HEK293T (cell line): ENCODE results near the gene STK25.

Source experiments
- FOXA1 ChIP-seq: fragments of 450-650 bp; IDR thresholded peaks from 2 replicates; pipeline ENCODE4 v1.6.1; 2016; ENCODE audit warnings: mild to moderate bottlenecking
- FOXM1 ChIP-seq: fragments of 450-650 bp; IDR thresholded peaks from 2 replicates; pipeline ENCODE4 v1.6.1; 2017; ENCODE audit warnings: mild to moderate bottlenecking, borderline replicate concordance
- LEF1 ChIP-seq: fragments of 450-650 bp; IDR thresholded peaks from 2 replicates; pipeline ENCODE4 v1.6.1; 2017; ENCODE audit warnings: mild to moderate bottlenecking, borderline replicate concordance
- NFRKB ChIP-seq: fragments of 450-650 bp; IDR thresholded peaks from 2 replicates; pipeline ENCODE4 v1.6.1; 2016; ENCODE audit warnings: mild to moderate bottlenecking, moderate library complexity
- SP1 ChIP-seq: fragments of 450-650 bp; IDR thresholded peaks from 2 replicates; pipeline ENCODE4 v1.6.1; 2017
- TARDBP ChIP-seq: fragments of 450-650 bp; IDR thresholded peaks from 2 replicates; pipeline ENCODE4 v1.6.1; 2016
- ZNF384 ChIP-seq: fragments of 450-650 bp; IDR thresholded peaks from 2 replicates; pipeline ENCODE4 v1.6.1; 2016
- TF ChIP-seq, protein P1 (sequence below): fragments of 450-650 bp; IDR thresholded peaks from 2 replicates; pipeline ENCODE4 v1.6.1; 2016

DNA sequence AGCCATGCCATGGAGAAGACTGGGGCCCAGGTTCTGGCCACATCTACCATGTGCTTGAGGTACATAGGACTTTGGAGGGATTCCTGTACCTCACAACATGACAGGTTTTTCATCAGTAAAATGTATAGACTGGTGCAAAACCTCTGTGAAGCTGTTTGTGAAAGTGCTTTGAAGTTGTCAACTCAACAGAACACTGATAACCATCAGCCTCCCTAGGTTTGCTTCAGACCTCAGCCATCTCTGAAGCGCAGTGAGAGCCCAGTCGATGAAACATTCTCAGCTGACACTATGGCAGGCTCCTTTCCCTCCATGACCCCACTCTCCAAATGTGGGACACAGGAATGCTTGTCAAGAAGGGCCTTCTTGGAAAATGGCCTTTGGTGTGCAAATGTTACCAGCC lies 38.6 kb downstream of the STK25 start:
- no peak for TF ChIP-seq ZNF384
- TF ChIP-seq FOXM1, result no peak
- no peak for TF ChIP-seq SP1
- TF ChIP-seq TARDBP, result no peak
- TF ChIP-seq LEF1, result no peak
- TF ChIP-seq, protein P1, sequence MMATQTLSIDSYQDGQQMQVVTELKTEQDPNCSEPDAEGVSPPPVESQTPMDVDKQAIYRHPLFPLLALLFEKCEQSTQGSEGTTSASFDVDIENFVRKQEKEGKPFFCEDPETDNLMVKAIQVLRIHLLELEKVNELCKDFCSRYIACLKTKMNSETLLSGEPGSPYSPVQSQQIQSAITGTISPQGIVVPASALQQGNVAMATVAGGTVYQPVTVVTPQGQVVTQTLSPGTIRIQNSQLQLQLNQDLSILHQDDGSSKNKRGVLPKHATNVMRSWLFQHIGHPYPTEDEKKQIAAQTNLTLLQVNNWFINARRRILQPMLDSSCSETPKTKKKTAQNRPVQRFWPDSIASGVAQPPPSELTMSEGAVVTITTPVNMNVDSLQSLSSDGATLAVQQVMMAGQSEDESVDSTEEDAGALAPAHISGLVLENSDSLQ, result no peak
- no peak for TF ChIP-seq FOXA1
- TF ChIP-seq NFRKB, result no peak
